ENCODE measurements around the gene NEURL1B.
"Not testable (repeated sequence)": the region's sequence is repeated elsewhere in the genome, so short reads cannot be mapped to it uniquely, and the experiment has no call there.

The NEURL1B gene

GRCh38 chr5:172600571-172600970 lies 40.5 kb upstream of the NEURL1B start:
- Histone ChIP-seq H3K4me1 (ENCODE audit: control insufficient read depth, insufficient read depth, low read depth, low read length) (no peaks in the 10 kb centered on the region), H3K79me1 (replicated peaks; ENCODE audit: low read length, poor library complexity, severe bottlenecking) (no peaks in the 10 kb centered on the region), H3K18ac (ENCODE audit: low read depth in 1 of 2, low read length in 2 of 2) (no peak overlapping the region), H3K27ac (ENCODE audit: low read length, poor library complexity, severe bottlenecking) (no peak overlapping the region), H3K4me3 (ENCODE audit: insufficient read depth in 1 of 2, low read depth in 1 of 2, low read length in 2 of 2) (no peak overlapping the region), H3K4me2 (ENCODE audit: low read length, poor library complexity, severe bottlenecking) (no peak overlapping the region), H2BK120ac (ENCODE audit: low read depth, low read length) (no peak overlapping the region), H4K91ac (ENCODE audit: low read length) (no peak overlapping the region), H3K36me3 (ENCODE audit: control insufficient read depth in 1 of 2, insufficient read depth in 2 of 2, low read depth in 1 of 2, low read length in 2 of 2) (no peaks in the 10 kb centered on the region), H3K23ac (ENCODE audit: low read length in 2 of 2) (no peak overlapping the region), H2BK15ac (ENCODE audit: low read depth, poor library complexity, severe bottlenecking) (no peak overlapping the region), H2BK12ac (ENCODE audit: low read length in 2 of 2) (no peak overlapping the region), H3K9ac (ENCODE audit: low read length) (no peak overlapping the region), H3K4ac (ENCODE audit: low read depth in 1 of 2, low read length in 2 of 2) (no peak overlapping the region), H3K27me3 (ENCODE audit: control insufficient read depth in 1 of 2, insufficient read depth in 1 of 2, low read length in 2 of 2) (peaks cover 15 to 43% of the 10 kb centered on the region in 2 experiments), H2BK5ac (ENCODE audit: low read depth, low read length, poor library complexity, severe bottlenecking) (no peak overlapping the region), H2AFZ (ENCODE audit: low read depth, low read length) (no peak overlapping the region), H2AK5ac (ENCODE audit: low read length, severe bottlenecking) (no peak overlapping the region), H3K14ac (ENCODE audit: low read length in 2 of 2) (no peak overlapping the region), H3K9me3 (ENCODE audit: control insufficient read depth, low read length) (peaks cover 1% of the 10 kb centered on the region), H4K8ac (ENCODE audit: low read length) (no peak overlapping the region)
- no peak for DNase-seq
- WGBS, result 90% methylated on average over 3 of the region's 3 CpGs

- not testable (repeated sequence) for H3K4me3 ChIP-seq (ENCODE audit: insufficient read depth in 1 of 2, low read depth in 1 of 2, low read length in 2 of 2); H3K14ac ChIP-seq (ENCODE audit: low read length in 2 of 2); H2AK5ac ChIP-seq (ENCODE audit: low read length, severe bottlenecking); H2BK15ac ChIP-seq (ENCODE audit: low read depth, poor library complexity, severe bottlenecking); H3K27ac ChIP-seq (ENCODE audit: low read length, poor library complexity, severe bottlenecking); H2BK120ac ChIP-seq (ENCODE audit: low read depth, low read length); H3K18ac ChIP-seq (ENCODE audit: low read depth in 1 of 2, low read length in 2 of 2); H4K91ac ChIP-seq (ENCODE audit: low read length); H3K4me1 ChIP-seq (ENCODE audit: control insufficient read depth, insufficient read depth, low read depth, low read length); H2BK12ac ChIP-seq (ENCODE audit: low read length in 2 of 2); H4K8ac ChIP-seq (ENCODE audit: low read length); H2BK5ac ChIP-seq (ENCODE audit: low read depth, low read length, poor library complexity, severe bottlenecking); H3K9ac ChIP-seq (ENCODE audit: low read length); DNase-seq; H3K79me1 ChIP-seq (replicated peaks; ENCODE audit: low read length, poor library complexity, severe bottlenecking); H3K4ac ChIP-seq (ENCODE audit: low read depth in 1 of 2, low read length in 2 of 2); H2AFZ ChIP-seq (ENCODE audit: low read depth, low read length); H3K23ac ChIP-seq (ENCODE audit: low read length in 2 of 2); H3K36me3 ChIP-seq (ENCODE audit: control insufficient read depth in 1 of 2, insufficient read depth in 2 of 2, low read depth in 1 of 2, low read length in 2 of 2); H3K4me2 ChIP-seq (ENCODE audit: low read length, poor library complexity, severe bottlenecking)
- H3K9me3 ChIP-seq (ENCODE audit: control insufficient read depth, low read length), result peaks cover 11% of the 10 kb centered on the region
- 96% methylated on average over 7 of the region's 7 CpGs for WGBS
- peaks cover 23 to 40% of the 10 kb centered on the region in 2 experiments for H3K27me3 ChIP-seq (ENCODE audit: control insufficient read depth in 1 of 2, insufficient read depth in 1 of 2, low read length in 2 of 2)
These were observed 39.5 kb upstream of the NEURL1B start for GRCh38 chr5:172601576-172601975.

GRCh38 chr5:172602783-172603231 lies 38.3 kb upstream of the NEURL1B start:
- no peak overlapping the region for H3K18ac ChIP-seq (ENCODE audit: low read depth in 1 of 2, low read length in 2 of 2)
- no peak overlapping the region for H2BK5ac ChIP-seq (ENCODE audit: low read depth, low read length, poor library complexity, severe bottlenecking)
- no peaks in the 10 kb centered on the region for H3K79me1 ChIP-seq (replicated peaks; ENCODE audit: low read length, poor library complexity, severe bottlenecking)
- H2AFZ ChIP-seq (ENCODE audit: low read depth, low read length), result no peak overlapping the region
- no peak overlapping the region for H2BK12ac ChIP-seq (ENCODE audit: low read length in 2 of 2)
- no peak overlapping the region for H2BK120ac ChIP-seq (ENCODE audit: low read depth, low read length)
- H3K23ac ChIP-seq (ENCODE audit: low read length in 2 of 2), result no peak overlapping the region
- H3K9me3 ChIP-seq (ENCODE audit: control insufficient read depth, low read length), result peaks cover 14% of the 10 kb centered on the region
- H3K4ac ChIP-seq (ENCODE audit: low read depth in 1 of 2, low read length in 2 of 2), result no peak overlapping the region
- H4K91ac ChIP-seq (ENCODE audit: low read length), result no peak overlapping the region
- 65% methylated on average over 13 of the region's 14 CpGs for WGBS
- peaks cover 36 to 42% of the 10 kb centered on the region in 2 experiments for H3K27me3 ChIP-seq (ENCODE audit: control insufficient read depth in 1 of 2, insufficient read depth in 1 of 2, low read length in 2 of 2)
- H3K4me2 ChIP-seq (ENCODE audit: low read length, poor library complexity, severe bottlenecking), result no peak overlapping the region
- H3K9ac ChIP-seq (ENCODE audit: low read length), result peak overlapping the region; percentile 70
- H3K14ac ChIP-seq (ENCODE audit: low read length in 2 of 2), result no peak overlapping the region
- no peak overlapping the region for H3K27ac ChIP-seq (ENCODE audit: low read length, poor library complexity, severe bottlenecking)
- no peak for DNase-seq
- no peaks in the 10 kb centered on the region for H3K4me1 ChIP-seq (ENCODE audit: control insufficient read depth, insufficient read depth, low read depth, low read length)
- no peaks in the 10 kb centered on the region for H3K36me3 ChIP-seq (ENCODE audit: control insufficient read depth in 1 of 2, insufficient read depth in 2 of 2, low read depth in 1 of 2, low read length in 2 of 2)
- no peak overlapping the region for H2AK5ac ChIP-seq (ENCODE audit: low read length, severe bottlenecking)
- H2BK15ac ChIP-seq (ENCODE audit: low read depth, poor library complexity, severe bottlenecking), result no peak overlapping the region
- peak overlapping the region in 1 of 2 experiments; percentile 7 for H3K4me3 ChIP-seq (ENCODE audit: insufficient read depth in 1 of 2, low read depth in 1 of 2, low read length in 2 of 2)
- peak overlapping the region; percentile 7 for H4K8ac ChIP-seq (ENCODE audit: low read length)

- no peak overlapping the region for H3K4me2 ChIP-seq (ENCODE audit: low read length, poor library complexity, severe bottlenecking)
- H3K23ac ChIP-seq (ENCODE audit: low read length in 2 of 2), result no peak overlapping the region
- H2BK5ac ChIP-seq (ENCODE audit: low read depth, low read length, poor library complexity, severe bottlenecking), result no peak overlapping the region
- H3K4me3 ChIP-seq (ENCODE audit: insufficient read depth in 1 of 2, low read depth in 1 of 2, low read length in 2 of 2), result no peak overlapping the region
- H3K27me3 ChIP-seq (ENCODE audit: control insufficient read depth in 1 of 2, insufficient read depth in 1 of 2, low read length in 2 of 2), result peaks cover 40 to 41% of the 10 kb centered on the region in 2 experiments
- peak overlapping the region; percentile 53 for H4K8ac ChIP-seq (ENCODE audit: low read length)
- H3K27ac ChIP-seq (ENCODE audit: low read length, poor library complexity, severe bottlenecking), result no peak overlapping the region
- no peak overlapping the region for H2BK15ac ChIP-seq (ENCODE audit: low read depth, poor library complexity, severe bottlenecking)
- no peaks in the 10 kb centered on the region for H3K79me1 ChIP-seq (replicated peaks; ENCODE audit: low read length, poor library complexity, severe bottlenecking)
- H3K4ac ChIP-seq (ENCODE audit: low read depth in 1 of 2, low read length in 2 of 2), result no peak overlapping the region
- no peak overlapping the region for H2AFZ ChIP-seq (ENCODE audit: low read depth, low read length)
- peak overlapping the region in 1 of 2 experiments; percentile 20 for H3K14ac ChIP-seq (ENCODE audit: low read length in 2 of 2)
- H4K91ac ChIP-seq (ENCODE audit: low read length), result no peak overlapping the region
- DNase-seq, result peak; percentile 15
- no peaks in the 10 kb centered on the region for H3K4me1 ChIP-seq (ENCODE audit: control insufficient read depth, insufficient read depth, low read depth, low read length)
- H3K18ac ChIP-seq (ENCODE audit: low read depth in 1 of 2, low read length in 2 of 2), result no peak overlapping the region
- peaks cover 14% of the 10 kb centered on the region for H3K9me3 ChIP-seq (ENCODE audit: control insufficient read depth, low read length)
- no peaks in the 10 kb centered on the region for H3K36me3 ChIP-seq (ENCODE audit: control insufficient read depth in 1 of 2, insufficient read depth in 2 of 2, low read depth in 1 of 2, low read length in 2 of 2)
- H2BK120ac ChIP-seq (ENCODE audit: low read depth, low read length), result no peak overlapping the region
- no peak overlapping the region for H2BK12ac ChIP-seq (ENCODE audit: low read length in 2 of 2)
- peak overlapping the region; percentile 70 for H3K9ac ChIP-seq (ENCODE audit: low read length)
- H2AK5ac ChIP-seq (ENCODE audit: low read length, severe bottlenecking), result no peak overlapping the region
- WGBS, result 32% methylated on average over 14 of the region's 17 CpGs
These were observed 37.7 kb upstream of the NEURL1B start for GRCh38 chr5:172603251-172603806.

Measured in mesenchymal stem cell (in vitro differentiated cells and primary cell).